ENCODE data around the gene SELP. TPM values are rescaled to one million over a fixed set of nuclear protein-coding genes. Genes with fewer than 3 reads are reported as not detected.
A peak's percentile ranks its signal among the peaks of the same experiment; 100 is the strongest.

Gene SELP
- total RNA-seq, 1 experiment from 2014 or later = not detected

- BruUV-seq (replicated peaks) = no TSS peak
- Mint-ChIP-seq H3K27ac (ENCODE audit: unreplicated experiment) (no peak overlapping the region), H3K4me3 (ENCODE audit: unreplicated experiment) (no peak overlapping the region), H3K36me3 (ENCODE audit: insufficient read depth, unreplicated experiment) (peaks cover 5% of the 10 kb centered on the region), H3K9me3 (ENCODE audit: unreplicated experiment) (peaks cover 37% of the 10 kb centered on the region), H3K27me3 (ENCODE audit: insufficient read depth, unreplicated experiment) (no peaks in the 10 kb centered on the region), H3K4me1 (ENCODE audit: low read depth, unreplicated experiment) (peaks cover 17% of the 10 kb centered on the region)
- Histone ChIP-seq H3K9me3 (peaks cover 8% of the 10 kb centered on the region), H3K27me3 (replicated peaks; ENCODE audit: control insufficient read depth, insufficient read depth, low read length) (no peaks in the 10 kb centered on the region), H3K36me3 (ENCODE audit: control insufficient read depth, insufficient read depth, low read length) (no peaks in the 10 kb centered on the region), H3K4me1 (peaks cover 52% of the 10 kb centered on the region), H3K4me3 (ENCODE audit: low read depth, low read length) (no peak overlapping the region)
- ChIA-PET CTCF (interaction anchor here (1.0 to 1.3 kb wide), 2 partner anchors 21 to 146 kb away, joined by 3 to 9 read pairs; partner anchors contain the start of gene F5), POLR2A (interaction anchor here (0.9 kb wide), 1 partner anchor 21 kb away, joined by 3 read pairs; no protein-coding TSS in a partner anchor)
- peak in 1 of 2 experiments; percentile 22 for DNase-seq
- TF ChIP-seq CTCF (IDR thresholded peaks at IDR 0.05; ENCODE audit: insufficient read depth in 1 of 2, low read depth in 1 of 2, low read length in 1 of 2, severe bottlenecking in 1 of 2, unreplicated experiment in 1 of 2) = no peak
- intact Hi-C loops (cut with micrococcal nuclease; ENCODE audit: unreplicated experiment) = no loop called here
These were observed 64.3 kb downstream of the SELP start for GRCh38 chr1:169565335-169566271.

- DNase-seq = no peak
These were observed 66.3 kb downstream of the SELP start for GRCh38 chr1:169563650-169564049.

More at GRCh38 chr1:169563650-169564049, 66.3 kb downstream of the SELP start:
- BruUV-seq (replicated peaks) = no TSS peak
- H3K9me3 ChIP-seq = peaks cover 8% of the 10 kb centered on the region
- Mint-ChIP-seq H3K27ac (ENCODE audit: unreplicated experiment) (no peak overlapping the region), H3K9me3 (ENCODE audit: unreplicated experiment) (peaks cover 37% of the 10 kb centered on the region), H3K27me3 (ENCODE audit: insufficient read depth, unreplicated experiment) (no peaks in the 10 kb centered on the region), H3K4me3 (ENCODE audit: unreplicated experiment) (no peak overlapping the region), H3K36me3 (ENCODE audit: insufficient read depth, unreplicated experiment) (peaks cover 5% of the 10 kb centered on the region), H3K4me1 (ENCODE audit: low read depth, unreplicated experiment) (peaks cover 7% of the 10 kb centered on the region)
- H3K4me1 ChIP-seq = peaks cover 32% of the 10 kb centered on the region
- ChIA-PET CTCF (no interaction called here), POLR2A (no interaction called here)
- no peaks in the 10 kb centered on the region for H3K27me3 ChIP-seq (replicated peaks; ENCODE audit: control insufficient read depth, insufficient read depth, low read length)
- intact Hi-C loops (cut with micrococcal nuclease; ENCODE audit: unreplicated experiment) = no loop called here
- no peak for TF ChIP-seq CTCF (IDR thresholded peaks at IDR 0.05; ENCODE audit: insufficient read depth in 1 of 2, low read depth in 1 of 2, low read length in 1 of 2, severe bottlenecking in 1 of 2, unreplicated experiment in 1 of 2)
- H3K4me3 ChIP-seq (ENCODE audit: low read depth, low read length) = no peak overlapping the region
- no peaks in the 10 kb centered on the region for H3K36me3 ChIP-seq (ENCODE audit: control insufficient read depth, insufficient read depth, low read length)

Data from Caco-2 (cell line).